Tibial artery (tissue), 4 donors: ENCODE results near the gene SLC39A8.
"Not testable (repeated sequence)": the region's sequence is repeated elsewhere in the genome, so short reads cannot be mapped to it uniquely, and the experiment has no call there.

ENCODE experiments used
- DNase-seq, 2 donors: peaks; one replicate each; pipeline ENCODE4 v3.0.0-alpha.2; 2019
- H3K27ac ChIP-seq, 2 donors: fragments of 200-600 bp; sonication (generic) in 1 of 2; 1 replicate in 1 of 2; 2 replicates in 1 of 2; pipeline ENCODE4 v1.5.1; 2018 to 2019; ENCODE audit warnings: mild to moderate bottlenecking in 1 of 2
- H3K27me3 ChIP-seq, 2 donors: fragments of 200-600 bp; sonication (generic) in 1 of 2; one replicate each; pipeline versions ENCODE4 v1.5.1 to v1.6.0; 2016 to 2019
- H3K36me3 ChIP-seq, 3 donors: fragments of 200-600 bp; sonication (generic) in 2 of 3; one replicate each; pipeline ENCODE4 v1.5.1; 2016 to 2019; ENCODE audit warnings: mild to moderate bottlenecking in 2 of 3
- H3K4me1 ChIP-seq, 4 donors: fragments of 200-600 bp; sonication (generic) in 2 of 4; 1 replicate in 3 of 4; 2 replicates in 1 of 4; pipeline ENCODE4 v1.5.1; 2016 to 2019
- H3K4me3 ChIP-seq, 2 donors: fragments of 200-600 bp; sonication (generic) in 1 of 2; 1 replicate in 1 of 2; 2 replicates in 1 of 2; pipeline ENCODE4 v1.5.1; 2018 to 2019; ENCODE audit warnings: mild to moderate bottlenecking in 2 of 2
- H3K9me3 ChIP-seq, 3 donors: fragments of 200-600 bp; sonication (generic) in 1 of 3; one replicate each; pipeline ENCODE4 v1.5.1; 2016 to 2019
- CTCF ChIP-seq, 2 experiments: fragments of 200-600 bp in 1 of 2; fragments of 450-650 bp in 1 of 2; IDR thresholded peaks; one replicate each; pipeline ENCODE4 v1.5.1; 2017 to 2019; ENCODE audit warnings: antibody characterized with exemption in 2 of 2, mild to moderate bottlenecking in 1 of 2, moderate library complexity in 1 of 2
- intact Hi-C: fragments of 100-400 bp; cut with DNase I; formaldehyde crosslinking; loops from one replicate; pipeline ENCODE4 v1.15.0; 2023; ENCODE audit warnings: low total_unique reads

Gene SLC39A8

GRCh38 chr4:102247041-102247440, 98.2 kb downstream of the SLC39A8 start:
- DNase-seq: no peak

GRCh38 chr4:102246416-102246815, 98.9 kb downstream of the SLC39A8 start:
- intact Hi-C loops: no loop called here
- no peak overlapping the region for H3K4me3 ChIP-seq
- no peak for DNase-seq
- TF ChIP-seq CTCF (IDR thresholded peaks at IDR 0.05): no peak
- H3K9me3 ChIP-seq: peaks cover 0 to 8% (median 0%) of the 10 kb centered on the region in 3 donors
- no peak overlapping the region for H3K27ac ChIP-seq
- no peaks in the 10 kb centered on the region for H3K36me3 ChIP-seq
- no peaks in the 10 kb centered on the region for H3K4me1 ChIP-seq
- no peaks in the 10 kb centered on the region for H3K27me3 ChIP-seq

More at GRCh38 chr4:102247041-102247440, 98.2 kb downstream of the SLC39A8 start:
- peaks cover 0 to 8% (median 0%) of the 10 kb centered on the region in 3 donors for H3K9me3 ChIP-seq
- intact Hi-C loops: no loop called here
- H3K36me3 ChIP-seq: no peaks in the 10 kb centered on the region
- no peak overlapping the region for H3K4me3 ChIP-seq
- H3K27ac ChIP-seq: no peak overlapping the region
- TF ChIP-seq CTCF (IDR thresholded peaks at IDR 0.05): no peak
- H3K27me3 ChIP-seq: no peaks in the 10 kb centered on the region
- no peaks in the 10 kb centered on the region for H3K4me1 ChIP-seq

GRCh38 chr4:102244878-102245535, 100.3 kb downstream of the SLC39A8 start:
- Histone ChIP-seq H3K4me3 (no peak overlapping the region), H3K27me3 (no peaks in the 10 kb centered on the region), H3K36me3 (no peaks in the 10 kb centered on the region), H3K9me3 (peaks cover 0 to 8% (median 0%) of the 10 kb centered on the region in 3 donors), H3K4me1 (no peaks in the 10 kb centered on the region), H3K27ac (no peak overlapping the region)
- no peak for DNase-seq
- no peak for TF ChIP-seq CTCF (IDR thresholded peaks at IDR 0.05)
- intact Hi-C loops: no loop called here

- H3K27me3 ChIP-seq, H3K9me3 ChIP-seq, H3K4me3 ChIP-seq, intact Hi-C loops, H3K27ac ChIP-seq, H3K36me3 ChIP-seq, DNase-seq, H3K4me1 ChIP-seq: not testable (repeated sequence)
These were observed 102.0 kb downstream of the SLC39A8 start for GRCh38 chr4:102243296-102243695.

GRCh38 chr4:102234243-102234838, 110.9 kb downstream of the SLC39A8 start:
- Histone ChIP-seq H3K9me3 (peaks cover 0 to 9% (median 6%) of the 10 kb centered on the region in 3 donors), H3K4me1 (no peaks in the 10 kb centered on the region), H3K27ac (no peak overlapping the region), H3K36me3 (no peaks in the 10 kb centered on the region), H3K27me3 (no peaks in the 10 kb centered on the region), H3K4me3 (no peak overlapping the region)
- DNase-seq: no peak
- intact Hi-C loops: no loop called here
- TF ChIP-seq CTCF (IDR thresholded peaks at IDR 0.05): no peak

GRCh38 chr4:102230194-102230593, 115.1 kb downstream of the SLC39A8 start:
- Histone ChIP-seq H3K4me1 (no peaks in the 10 kb centered on the region), H3K4me3 (no peak overlapping the region), H3K36me3 (no peaks in the 10 kb centered on the region), H3K27me3 (no peaks in the 10 kb centered on the region), H3K27ac (no peak overlapping the region), H3K9me3 (peaks cover 0 to 9% (median 6%) of the 10 kb centered on the region in 3 donors)
- no peak for TF ChIP-seq CTCF (IDR thresholded peaks at IDR 0.05)
- intact Hi-C loops: no loop called here
- DNase-seq: no peak
